H7 (cell line): ENCODE results near the gene ENDOD1. TPM values are rescaled to one million over a fixed set of nuclear protein-coding genes. Genes with fewer than 3 reads are reported as not detected.

Experiments used
- DNase-seq: peaks from one replicate; pipeline ENCODE4 v3.0.0; 2012
- H3K27me3 ChIP-seq: 2 replicates; pipeline ENCODE4 v1.6.0; 2011; ENCODE audit warnings: mild to moderate bottlenecking, low read length; ENCODE audit not compliant: control insufficient read depth, insufficient read depth
- H3K36me3 ChIP-seq: replicated peaks from 2 replicates; pipeline ENCODE4 v1.5.1; 2011; ENCODE audit warnings: low read length; ENCODE audit not compliant: control insufficient read depth, insufficient read depth
- H3K4me3 ChIP-seq: 2 replicates; pipeline ENCODE4 v1.5.1; 2011; ENCODE audit warnings: low read depth, mild to moderate bottlenecking, control low read depth, low read length, moderate library complexity; ENCODE audit not compliant: insufficient read depth
- total RNA-seq: library from RNA; depleted of rRNA; stranded (reverse); fragments of >200 nt; shearing (Covaris generic); gene quantifications from 2 replicates; pipeline ENCODE4 v1.2.3, GENCODE V29; 2014

Gene ENDOD1
- total RNA-seq, 1 experiment from 2014 or later = 3.6 TPM

DNA sequence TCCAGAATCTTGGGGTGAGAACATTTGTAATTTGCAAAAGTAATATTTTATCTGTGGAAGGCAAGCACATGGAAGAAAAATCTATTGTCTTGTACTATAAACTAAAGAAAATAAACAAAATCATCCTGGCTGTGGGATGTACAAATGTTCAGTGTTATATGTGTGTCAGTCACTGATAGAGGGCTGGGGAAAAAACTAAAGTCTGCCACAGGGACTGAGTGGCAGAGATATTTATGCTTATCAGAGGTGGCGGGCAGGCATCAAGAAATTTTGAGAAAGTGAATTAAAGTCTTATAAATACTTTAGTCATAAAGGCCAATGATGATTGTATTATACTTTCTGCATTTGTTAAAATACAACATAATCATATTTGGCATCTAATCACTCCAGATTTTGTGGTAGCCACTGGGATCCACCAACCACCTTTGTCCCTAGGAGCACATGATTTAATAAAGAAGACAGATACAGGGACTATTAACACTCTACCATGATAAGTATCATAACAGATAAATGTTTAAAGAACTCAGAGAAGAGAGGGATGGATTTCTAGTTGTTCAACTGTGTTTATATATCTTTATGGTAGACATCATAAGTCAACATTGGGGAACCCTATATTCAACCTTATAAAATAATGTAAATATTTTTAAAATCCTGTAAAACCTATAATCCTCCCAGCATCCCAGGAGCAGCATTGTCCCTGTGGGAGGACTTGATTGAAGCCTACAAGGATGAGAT, 2.6 kb upstream of the ENDOD1 start:
- Histone ChIP-seq H3K27me3 (peaks cover 27% of the 10 kb centered on the region), H3K4me3 (no peak overlapping the region), H3K36me3 (no peaks in the 10 kb centered on the region)
- DNase-seq = no peak

DNA sequence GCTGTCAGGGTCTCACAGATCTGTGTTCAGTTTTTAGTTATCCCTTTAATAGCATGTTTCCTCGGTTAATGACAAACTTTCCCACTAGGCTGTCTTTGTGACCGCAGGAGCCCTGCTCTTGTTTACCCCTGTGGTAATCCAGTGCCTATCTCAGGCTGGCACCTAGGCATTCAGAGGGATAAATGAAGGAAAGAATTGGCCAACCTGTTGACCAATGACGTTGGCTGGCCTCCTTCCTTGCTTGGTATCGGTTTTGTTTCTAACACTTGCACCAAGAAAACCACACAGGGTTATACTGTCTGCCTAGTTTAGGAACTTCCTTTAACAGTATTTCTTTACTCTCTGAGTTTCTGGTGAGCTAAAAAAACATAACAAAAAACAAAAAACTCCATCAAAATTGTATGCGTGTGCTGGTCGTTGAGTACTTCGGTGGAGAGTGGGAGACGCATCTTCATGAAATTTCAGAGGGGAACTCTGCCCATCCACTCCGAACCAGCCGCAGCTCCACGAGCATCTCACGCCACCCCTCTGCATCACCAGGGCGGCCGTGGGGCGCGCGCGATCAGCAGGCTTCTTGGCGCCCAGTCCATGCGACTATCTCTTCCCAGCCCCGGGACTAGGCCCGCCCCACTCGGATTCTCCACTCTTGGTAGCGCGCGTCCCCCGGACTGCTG, 563 bp upstream of the ENDOD1 start:
- no peak for DNase-seq
- no peaks in the 10 kb centered on the region for H3K36me3 ChIP-seq
- H3K27me3 ChIP-seq = peaks cover 32% of the 10 kb centered on the region
- H3K4me3 ChIP-seq = peak overlapping the region; percentile 78

DNA sequence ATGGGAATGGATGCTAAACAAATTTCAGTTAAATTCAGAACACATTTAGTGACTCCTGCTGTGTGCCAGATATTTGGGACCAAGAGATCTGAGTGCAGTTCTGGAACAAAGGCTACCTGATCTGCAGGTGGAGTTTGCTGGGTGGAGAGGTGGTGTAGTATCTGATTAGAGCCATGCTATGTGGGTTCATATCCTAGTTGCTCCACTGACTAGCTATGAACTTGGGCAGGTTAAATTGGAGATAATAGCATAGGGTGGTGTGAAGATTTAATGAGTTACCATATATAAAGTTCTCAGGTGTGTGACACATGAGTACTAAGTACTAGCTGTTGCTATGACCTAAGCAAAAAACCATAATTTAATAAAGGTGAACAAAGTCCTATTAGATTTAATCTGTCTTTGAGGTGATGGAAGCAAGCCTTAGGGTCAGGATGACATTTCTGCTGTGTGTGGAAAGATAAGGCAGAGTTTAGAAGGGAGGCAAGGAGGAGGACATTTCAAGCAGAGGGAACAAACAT, 2.1 kb downstream of the ENDOD1 start:
- Histone ChIP-seq H3K36me3 (no peaks in the 10 kb centered on the region), H3K4me3 (no peak overlapping the region), H3K27me3 (peaks cover 32% of the 10 kb centered on the region)
- no peak for DNase-seq

DNA sequence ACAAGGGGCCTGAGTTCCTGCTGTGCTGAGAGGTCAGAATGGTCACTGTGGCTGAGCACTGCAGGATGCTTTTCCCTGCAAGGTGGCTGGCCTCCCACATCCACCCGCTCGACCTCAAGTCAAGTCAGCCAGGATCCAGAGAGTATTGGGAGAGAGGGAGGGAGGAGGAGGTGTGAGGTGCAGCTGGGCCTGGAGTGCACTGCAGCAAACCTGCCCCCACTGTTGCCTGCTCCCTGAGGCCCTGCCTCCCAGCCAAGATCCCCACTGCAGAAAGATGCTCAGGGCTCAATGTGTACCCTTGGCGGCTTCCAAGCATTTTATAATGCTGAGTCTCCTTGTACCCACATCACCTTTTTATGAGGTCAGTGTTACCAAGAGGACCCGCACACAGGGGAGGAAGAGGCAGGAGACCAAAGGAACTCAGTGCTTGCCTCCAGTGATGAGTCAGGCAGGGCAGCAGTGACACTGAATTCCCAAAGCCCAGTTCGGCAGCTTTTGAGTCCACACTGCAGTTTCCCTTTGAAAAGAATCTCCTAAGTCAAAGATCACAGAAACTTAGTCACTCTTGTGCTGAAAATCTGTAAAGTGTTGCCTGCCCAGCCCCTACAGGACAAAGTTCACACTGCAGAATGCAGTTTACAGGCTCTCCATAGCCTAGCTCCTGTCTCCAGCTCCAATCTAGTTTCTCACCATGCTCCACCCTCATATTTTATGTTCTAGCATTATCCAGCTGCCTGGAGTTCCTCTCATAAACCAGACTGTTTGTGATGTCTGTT, 3.1 kb downstream of the ENDOD1 start:
- Histone ChIP-seq H3K4me3 (no peak overlapping the region), H3K27me3 (peaks cover 32% of the 10 kb centered on the region), H3K36me3 (no peaks in the 10 kb centered on the region)
- DNase-seq = peak; percentile 56

DNA sequence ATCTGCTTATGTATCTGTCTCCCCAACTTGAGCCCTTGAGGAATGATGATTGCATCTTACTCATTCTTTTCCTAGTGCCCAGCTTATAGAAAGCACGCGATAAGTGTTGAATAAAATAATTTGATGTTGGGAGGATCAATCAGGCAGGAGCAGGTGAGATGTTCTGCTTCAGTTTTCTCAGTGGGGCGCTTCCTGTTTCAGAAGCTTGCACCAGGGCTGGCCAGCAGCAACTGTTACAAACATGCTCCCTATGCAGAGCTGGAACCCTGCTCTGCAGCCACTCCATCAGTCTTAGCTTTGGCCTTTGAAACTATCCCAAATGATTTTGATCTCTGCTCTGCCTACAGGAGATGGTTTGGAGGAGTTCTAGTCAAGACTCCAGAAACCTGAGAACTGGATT, 3.9 kb downstream of the ENDOD1 start:
- Histone ChIP-seq H3K27me3 (peaks cover 32% of the 10 kb centered on the region), H3K36me3 (no peaks in the 10 kb centered on the region), H3K4me3 (no peak overlapping the region)
- no peak for DNase-seq

DNA sequence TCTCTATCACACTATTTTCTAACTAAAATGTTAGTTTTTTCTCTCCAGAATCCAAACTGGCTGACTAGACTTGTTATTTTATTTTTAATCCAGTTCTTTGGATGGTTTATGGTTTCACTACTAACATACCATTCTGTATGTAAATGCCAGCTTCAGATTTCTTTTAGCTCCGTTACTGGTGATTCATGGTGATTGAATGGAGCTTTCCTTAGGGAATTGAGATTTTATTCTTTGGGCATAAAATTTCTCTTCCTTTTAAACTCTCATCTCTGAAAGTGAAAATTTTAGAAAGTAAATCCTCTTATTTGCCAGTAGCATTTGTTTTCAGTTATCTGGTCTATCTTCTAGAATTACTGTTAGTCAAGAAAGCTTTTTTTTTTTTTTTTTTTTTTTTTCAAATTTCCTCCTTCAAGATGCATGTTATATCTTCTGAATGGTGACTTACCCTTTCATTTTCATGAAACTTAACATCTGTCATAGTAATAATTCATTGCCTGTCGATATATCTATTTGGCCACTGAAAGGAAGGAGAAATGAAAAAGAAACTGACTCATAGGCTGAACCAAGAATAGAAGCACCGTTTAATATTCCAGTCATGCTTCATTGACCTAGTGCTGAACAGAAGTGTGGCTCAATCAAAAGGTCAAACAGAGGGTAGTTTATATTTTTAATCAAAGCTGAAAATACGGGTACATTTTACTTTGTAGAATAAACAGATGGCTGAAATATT, 6.4 kb downstream of the ENDOD1 start:
- H3K4me3 ChIP-seq = no peak overlapping the region
- no peak for DNase-seq
- H3K27me3 ChIP-seq = peaks cover 12% of the 10 kb centered on the region
- no peaks in the 10 kb centered on the region for H3K36me3 ChIP-seq

DNA sequence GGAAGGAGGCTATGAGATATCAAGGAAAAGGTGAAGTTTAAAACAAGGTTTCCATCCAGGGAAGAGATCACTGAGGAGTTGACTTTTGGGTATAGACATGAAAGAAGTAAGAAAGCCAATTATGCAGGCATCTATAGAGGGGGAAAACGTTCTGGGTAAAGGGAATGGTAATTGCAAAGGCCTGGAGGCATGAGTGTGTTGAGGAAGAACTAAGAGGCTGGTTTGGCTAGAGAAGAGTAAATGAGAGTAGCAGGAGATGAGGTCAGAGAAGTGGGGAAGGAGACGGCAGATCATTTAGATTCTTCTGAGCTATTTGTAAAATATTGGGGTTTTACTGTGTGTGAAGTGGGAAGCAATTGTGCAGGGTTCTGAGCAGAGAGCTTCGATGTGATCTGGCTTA, 7.6 kb downstream of the ENDOD1 start:
- no peak for DNase-seq
- no peaks in the 10 kb centered on the region for H3K36me3 ChIP-seq
- H3K27me3 ChIP-seq = peaks cover 5% of the 10 kb centered on the region
- no peak overlapping the region for H3K4me3 ChIP-seq

DNA sequence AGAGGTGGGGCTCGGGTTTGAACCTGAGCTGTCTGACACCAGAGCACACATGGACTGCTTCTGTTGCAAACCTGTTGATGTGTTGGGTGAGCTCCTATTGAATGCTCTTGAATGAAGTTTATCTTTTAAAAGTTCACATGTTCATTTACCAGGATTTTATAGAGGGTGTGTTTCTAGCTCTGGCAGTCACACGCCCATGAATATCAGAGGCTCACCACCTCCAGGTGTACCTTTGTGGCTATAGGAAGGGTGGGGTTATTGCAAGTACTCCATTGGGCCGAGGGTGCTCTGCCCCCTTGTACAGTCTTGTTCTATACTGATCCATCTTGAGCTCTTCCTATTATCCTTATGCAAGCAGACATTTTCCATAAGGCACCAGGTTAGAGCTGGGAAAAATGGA, 9.2 kb downstream of the ENDOD1 start:
- no peaks in the 10 kb centered on the region for H3K27me3 ChIP-seq
- H3K36me3 ChIP-seq = no peaks in the 10 kb centered on the region
- H3K4me3 ChIP-seq = no peak overlapping the region
- no peak for DNase-seq

DNA sequence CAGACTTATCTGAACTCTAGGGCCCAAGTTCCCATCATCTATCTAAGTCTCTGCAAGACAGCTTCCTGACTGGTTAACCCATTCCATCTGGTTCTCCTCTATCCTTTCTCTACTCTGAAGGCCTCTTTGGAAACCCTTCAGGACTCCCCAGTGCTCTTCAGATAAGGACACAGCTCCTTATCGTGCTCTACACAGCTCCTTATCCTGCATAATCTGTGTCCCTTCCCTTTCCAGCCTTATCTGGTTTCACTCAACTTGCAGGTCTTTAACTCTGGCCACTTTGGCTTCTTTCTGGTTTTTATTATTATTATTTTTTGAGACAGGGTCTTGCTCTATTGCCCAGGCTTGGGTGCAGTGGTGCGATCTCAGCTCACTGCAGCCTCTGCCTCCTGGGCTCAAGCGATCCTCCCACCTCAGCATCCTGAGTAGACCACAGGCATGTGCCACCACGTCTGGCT, 10.6 kb downstream of the ENDOD1 start:
- DNase-seq = no peak
- no peaks in the 10 kb centered on the region for H3K27me3 ChIP-seq
- H3K36me3 ChIP-seq = no peaks in the 10 kb centered on the region
- H3K4me3 ChIP-seq = no peak overlapping the region

DNA sequence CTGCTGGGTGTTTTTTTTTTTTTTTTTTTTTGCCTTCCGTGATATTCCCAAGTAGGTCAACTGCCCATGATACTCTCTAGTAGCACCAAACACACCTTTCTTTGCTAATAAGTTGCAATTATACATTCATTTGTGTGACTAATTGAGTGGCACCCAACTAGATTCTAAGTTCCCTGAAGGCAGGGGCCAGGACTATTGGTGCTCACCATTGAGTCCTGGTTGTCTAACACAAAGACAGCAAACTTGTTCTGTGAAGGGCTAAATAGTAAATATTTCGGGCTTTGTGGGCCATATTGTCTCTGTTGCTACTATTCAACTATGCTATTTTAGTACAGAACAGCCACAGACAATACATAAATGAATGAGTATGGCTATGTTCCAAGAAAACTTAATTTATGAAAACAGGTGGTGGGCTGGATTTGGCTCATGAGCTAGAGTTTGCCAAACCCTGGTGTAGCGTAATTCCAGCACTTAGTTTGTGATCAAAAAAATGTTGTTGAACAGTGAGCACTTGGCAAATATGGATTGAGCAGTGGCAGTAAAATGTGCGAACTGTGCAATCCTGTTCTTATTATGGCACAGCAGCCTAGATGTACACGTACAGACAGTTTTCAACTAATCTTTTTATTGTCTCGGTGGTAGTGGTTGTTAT, 11.3 kb downstream of the ENDOD1 start:
- H3K36me3 ChIP-seq = no peaks in the 10 kb centered on the region
- DNase-seq = no peak
- H3K4me3 ChIP-seq = no peak overlapping the region
- no peaks in the 10 kb centered on the region for H3K27me3 ChIP-seq

DNA sequence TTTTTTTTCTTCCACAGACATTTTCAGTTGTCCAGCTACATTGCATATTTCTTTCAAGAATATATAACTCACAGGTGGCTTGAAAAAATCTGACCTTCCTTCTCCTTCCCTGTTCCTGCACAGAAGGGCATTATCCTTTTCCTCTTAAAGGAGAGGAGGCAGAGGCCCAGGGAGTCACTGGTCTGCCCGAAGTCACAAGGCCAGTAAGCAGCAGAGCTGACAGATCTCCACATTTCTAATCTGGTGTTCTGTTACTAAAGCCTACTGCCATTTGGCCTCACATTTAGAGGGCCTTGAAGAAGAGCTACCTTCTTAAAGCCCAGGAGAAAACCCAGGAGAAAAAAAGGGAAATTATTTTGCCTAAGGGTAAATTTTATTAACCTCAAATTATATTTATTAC, 12.3 kb downstream of the ENDOD1 start:
- DNase-seq = no peak
- Histone ChIP-seq H3K27me3 (no peaks in the 10 kb centered on the region), H3K36me3 (no peaks in the 10 kb centered on the region), H3K4me3 (no peak overlapping the region)

DNA sequence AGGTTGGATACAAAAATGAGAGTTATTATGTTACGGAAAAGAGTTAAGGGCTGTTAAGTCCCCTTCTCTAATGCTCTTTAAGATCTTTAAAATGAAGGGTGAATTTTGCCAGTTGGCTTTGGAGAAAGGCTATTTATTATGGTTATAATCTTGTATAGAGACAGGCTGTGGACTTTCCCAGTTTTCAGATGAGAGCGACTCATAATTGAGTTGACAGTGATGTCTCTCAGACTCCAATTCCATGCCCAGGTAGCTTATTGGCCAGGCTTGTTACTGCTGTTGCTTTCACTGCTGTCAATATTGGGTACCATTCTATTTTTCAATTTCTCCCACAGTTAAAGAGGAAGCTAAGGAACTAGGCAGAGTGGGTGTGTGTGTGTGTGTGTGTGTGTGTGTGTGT, 13.1 kb downstream of the ENDOD1 start:
- H3K27me3 ChIP-seq = no peaks in the 10 kb centered on the region
- H3K4me3 ChIP-seq = no peak overlapping the region
- no peak for DNase-seq
- H3K36me3 ChIP-seq = no peaks in the 10 kb centered on the region

DNA sequence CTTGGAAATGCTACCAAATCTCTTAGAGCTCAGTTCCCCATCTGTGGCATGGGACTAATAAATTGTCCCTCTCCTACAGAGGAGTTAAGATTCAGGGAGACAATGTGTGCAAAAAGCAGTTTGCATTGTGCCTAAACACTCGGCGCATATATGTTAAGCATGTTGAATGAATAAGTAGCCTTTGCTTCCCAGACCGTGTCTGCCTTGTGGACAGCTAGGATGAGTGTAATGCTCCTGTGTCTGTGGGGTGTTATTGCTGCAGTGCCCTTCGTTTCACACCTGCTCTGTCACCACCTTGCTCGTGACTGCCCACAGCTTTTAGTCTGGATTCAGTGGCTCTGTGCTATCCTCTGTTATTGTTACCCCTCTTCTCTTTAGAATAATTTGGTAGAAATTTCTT, 14.1 kb downstream of the ENDOD1 start:
- H3K4me3 ChIP-seq = no peak overlapping the region
- no peak for DNase-seq
- H3K27me3 ChIP-seq = no peaks in the 10 kb centered on the region
- no peaks in the 10 kb centered on the region for H3K36me3 ChIP-seq
